SK-N-SH (cell line): ENCODE data around the gene DCHS2.

ENCODE experiments used
- CTCF ChIP-seq: fragments of 200-600 bp; sonication (generic); IDR thresholded peaks from 2 replicates; pipeline ENCODE4 v1.6.1; 2017; ENCODE audit warnings: antibody characterized with exemption, mild to moderate bottlenecking, moderate library complexity
- NFIC ChIP-seq: IDR thresholded peaks from 2 replicates; pipeline ENCODE4 v1.4.0; 2012; ENCODE audit warnings: borderline replicate concordance
- NRF1 ChIP-seq: IDR thresholded peaks from 2 replicates; pipeline ENCODE4 v1.6.1; 2012; ENCODE audit warnings: low read depth, mild to moderate bottlenecking, low read length
- PBX3 ChIP-seq: IDR thresholded peaks from 2 replicates; pipeline ENCODE4; 2012
- POLR2AphosphoS5 ChIP-seq: IDR thresholded peaks from 2 replicates; pipeline ENCODE4 v1.6.1; 2012; ENCODE audit warnings: low read depth, low read length

- no peak for TF ChIP-seq CTCF
- no peak for TF ChIP-seq POLR2AphosphoS5
- TF ChIP-seq NFIC: no peak
- no peak for TF ChIP-seq PBX3
- TF ChIP-seq NRF1: no peak
Observed at GRCh38 chr4:154384012-154384411, 107.6 kb downstream of the DCHS2 start.
